CD4-positive, alpha-beta memory T cell (primary cell): Measurements from ENCODE around the gene MOB2. TPM values are rescaled to one million over a fixed set of nuclear protein-coding genes. Genes with fewer than 3 reads are reported as not detected.

Experiments used
- CTCF ChIA-PET: fragments of 350-600 bp; sonication (Branson Sonifier 250); formaldehyde crosslinking; loops from one replicate; lab custom pipeline; 2021; ENCODE audit warnings: inconsistent platforms; ENCODE audit not compliant: partially characterized antibody; lab: Charles Lee
- POLR2A ChIA-PET: fragments of 350-600 bp; sonication (Branson Sonifier 250); formaldehyde crosslinking; loops from one replicate; lab custom pipeline; 2021; ENCODE audit not compliant: partially characterized antibody; lab: Charles Lee
- DNase-seq, 5 donors: peaks; one replicate each; pipeline versions ENCODE4 v3.0.0 to v3.0.0-alpha.2; 2020 to 2022; ENCODE audit warnings: mixed read lengths in 1 of 5
- H3K27ac ChIP-seq: one replicate; pipeline ENCODE4 v1.7.0; 2013; ENCODE audit warnings: low read depth, low read length
- H3K27me3 ChIP-seq: 2 replicates; pipeline ENCODE4 v1.7.0; 2013; ENCODE audit warnings: mild to moderate bottlenecking, low read length, moderate library complexity; ENCODE audit not compliant: insufficient read depth
- H3K36me3 ChIP-seq: 2 replicates; pipeline ENCODE4 v1.7.0; 2013; ENCODE audit warnings: mild to moderate bottlenecking, low read length, moderate library complexity; ENCODE audit not compliant: insufficient read depth
- H3K4me1 ChIP-seq: 2 replicates; pipeline ENCODE4 v1.7.0; 2013; ENCODE audit warnings: mild to moderate bottlenecking, low read length, moderate library complexity; ENCODE audit not compliant: insufficient read depth
- H3K4me3 ChIP-seq, 2 donors: one replicate each; pipeline ENCODE4 v1.7.0; 2013; ENCODE audit warnings: low read length in 2 of 2, mild to moderate bottlenecking in 1 of 2
- H3K9me3 ChIP-seq, 2 donors: one replicate each; pipeline ENCODE4 v1.7.0; 2013; ENCODE audit warnings: low read length in 2 of 2, control low read depth in 1 of 2; ENCODE audit not compliant: control insufficient read depth in 1 of 2
- H3K27ac Mint-ChIP-seq, 7 donors: one replicate each; pipeline ENCODE4 v1.8.0; 2020 to 2021; ENCODE audit warnings: mixed read lengths in 7 of 7, mild to moderate bottlenecking in 6 of 7, inconsistent platforms in 3 of 7, moderate library complexity in 3 of 7
- H3K27me3 Mint-ChIP-seq, 2 donors: one replicate each; pipeline ENCODE4 v1.8.0; 2020 to 2021; ENCODE audit warnings: mixed read lengths in 2 of 2
- H3K36me3 Mint-ChIP-seq, 2 donors: one replicate each; pipeline ENCODE4 v1.8.0; 2020 to 2021; ENCODE audit warnings: mixed read lengths in 2 of 2, inconsistent platforms in 1 of 2, mild to moderate bottlenecking in 1 of 2
- H3K4me1 Mint-ChIP-seq, 4 donors: one replicate each; pipeline ENCODE4 v1.8.0; 2020 to 2021; ENCODE audit warnings: mixed read lengths in 4 of 4, mild to moderate bottlenecking in 1 of 4
- H3K4me3 Mint-ChIP-seq, 8 donors: one replicate each; pipeline ENCODE4 v1.8.0; 2020 to 2021; ENCODE audit warnings: mixed read lengths in 8 of 8, mild to moderate bottlenecking in 7 of 8, moderate library complexity in 6 of 8, inconsistent platforms in 3 of 8
- H3K9me3 Mint-ChIP-seq, 8 donors: one replicate each; pipeline ENCODE4 v1.8.0; 2020 to 2021; ENCODE audit warnings: mixed read lengths in 8 of 8, mild to moderate bottlenecking in 5 of 8, inconsistent platforms in 3 of 8, moderate library complexity in 1 of 8
- intact Hi-C: fragments of 100-400 bp; cut with micrococcal nuclease; formaldehyde crosslinking; loops from one replicate; pipeline ENCODE4 v1.15.1; 2023
- polyA plus RNA-seq, 2 donors: library from polyadenylated mRNA; unstranded; fragments of 300-500 nt; fragmentation: Illumina TruSeq; gene quantifications; one replicate each; pipeline ENCODE4 v1.2.3, GENCODE V29; 2021
- total RNA-seq, 2 experiments: library from RNA; stranded (reverse); gene quantifications; one replicate each; pipeline ENCODE4 v1.2.3, GENCODE V29; 2021

The MOB2 gene
- total and polyA plus RNA-seq, 4 experiments from 2014 or later = 48.8 to 74.1 (median 70.1) TPM

DNA sequence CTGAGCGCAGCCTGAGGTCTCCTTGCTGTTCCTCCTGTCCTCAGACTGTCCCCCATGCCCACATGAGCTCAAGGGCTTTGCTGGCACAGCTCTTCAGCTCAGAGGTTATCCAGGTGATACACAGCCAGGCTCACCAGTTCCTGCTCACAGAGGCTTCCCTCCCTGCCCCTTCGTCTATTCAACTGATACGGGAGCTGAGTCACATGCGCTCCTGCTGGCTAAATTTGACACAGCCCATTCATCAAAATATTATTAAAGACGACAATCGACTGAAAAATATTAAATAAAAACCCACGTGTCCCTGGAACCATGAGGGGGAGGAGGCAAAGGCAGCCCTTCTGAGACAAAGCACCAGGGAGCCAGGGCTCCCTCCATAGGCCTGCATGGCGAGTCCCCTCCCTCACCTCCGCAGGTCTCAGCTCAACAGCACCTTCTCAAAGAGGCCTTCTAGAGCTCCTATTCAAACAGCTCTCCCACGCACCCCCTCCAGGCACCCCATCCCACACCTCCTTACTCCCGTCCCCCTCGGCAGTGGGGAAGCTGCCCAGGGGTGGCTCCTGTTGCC, 45.0 kb upstream of the MOB2 start:
- Histone ChIP-seq H3K27me3 (no peaks in the 10 kb centered on the region), H3K27ac (no peak overlapping the region), H3K4me3 (no peak overlapping the region), H3K36me3 (peaks cover 26% of the 10 kb centered on the region), H3K9me3 (no peaks in the 10 kb centered on the region), H3K4me1 (peaks cover 78% of the 10 kb centered on the region)
- Mint-ChIP-seq H3K9me3 (no peaks in the 10 kb centered on the region), H3K4me3 (peak overlapping the region in 1 of 8 donors; percentile 17), H3K27ac (peak overlapping the region in 4 of 7 donors; percentile 37 to 88 (median 59)), H3K27me3 (no peaks in the 10 kb centered on the region), H3K36me3 (peaks cover 9 to 20% of the 10 kb centered on the region in 2 donors), H3K4me1 (peaks cover 29 to 87% (median 42%) of the 10 kb centered on the region in 4 donors)
- no peak for DNase-seq
- intact Hi-C loops = no loop called here
- ChIA-PET CTCF (interaction anchor here (0.7 to 1.0 kb wide), 2 partner anchors 17 to 64 kb away, joined by 3 to 4 read pairs; no protein-coding TSS in a partner anchor), POLR2A (no interaction called here)

GRCh38 chr11:1530686-1531448, 44.3 kb upstream of the MOB2 start:
- Histone ChIP-seq H3K4me1 (peaks cover 78% of the 10 kb centered on the region), H3K36me3 (peaks cover 25% of the 10 kb centered on the region), H3K27me3 (no peaks in the 10 kb centered on the region), H3K9me3 (no peaks in the 10 kb centered on the region), H3K27ac (no peak overlapping the region), H3K4me3 (no peak overlapping the region)
- POLR2A ChIA-PET = no interaction called here
- H3K9me3 Mint-ChIP-seq = no peaks in the 10 kb centered on the region
- intact Hi-C loops = no loop called here
- H3K27ac Mint-ChIP-seq = peak overlapping the region in 4 of 7 donors; percentile 27 to 88 (median 59)
- H3K36me3 Mint-ChIP-seq = peaks cover 9 to 20% of the 10 kb centered on the region in 2 donors
- H3K27me3 Mint-ChIP-seq = no peaks in the 10 kb centered on the region
- peaks cover 31 to 87% (median 41%) of the 10 kb centered on the region in 4 donors for H3K4me1 Mint-ChIP-seq
- peak overlapping the region in 1 of 8 donors; percentile 22 for H3K4me3 Mint-ChIP-seq
- CTCF ChIA-PET = interaction anchor here (1.0 kb wide), 1 partner anchor 64 kb away, joined by 4 read pairs; no protein-coding TSS in a partner anchor
- DNase-seq = no peak

DNA sequence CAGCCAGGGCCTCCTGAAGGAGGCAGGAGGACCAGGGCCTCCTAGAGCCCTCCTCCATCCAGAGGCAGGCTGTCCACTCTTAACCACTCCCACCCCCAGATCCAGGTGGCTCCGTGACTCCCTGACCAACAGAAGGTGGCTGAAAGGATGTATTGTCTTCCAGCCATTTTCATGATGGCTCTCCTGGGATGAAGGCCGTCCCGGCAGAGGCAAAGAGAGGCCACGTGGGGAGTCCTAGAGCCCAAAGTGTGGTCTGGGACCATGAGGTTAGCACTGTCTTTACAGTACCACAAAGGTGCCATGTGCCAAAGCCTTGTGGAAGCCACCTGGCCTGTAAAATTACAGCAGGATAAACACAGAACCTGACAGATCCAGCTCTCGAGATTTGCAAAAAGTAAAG, 43.2 kb upstream of the MOB2 start:
- H3K27ac Mint-ChIP-seq = peak overlapping the region in 1 of 7 donors; percentile 56
- Histone ChIP-seq H3K4me3 (no peak overlapping the region), H3K9me3 (no peaks in the 10 kb centered on the region), H3K27me3 (no peaks in the 10 kb centered on the region), H3K27ac (no peak overlapping the region), H3K36me3 (peaks cover 15% of the 10 kb centered on the region), H3K4me1 (peaks cover 72% of the 10 kb centered on the region)
- no peaks in the 10 kb centered on the region for H3K27me3 Mint-ChIP-seq
- peaks cover 9 to 13% of the 10 kb centered on the region in 2 donors for H3K36me3 Mint-ChIP-seq
- H3K4me1 Mint-ChIP-seq = peaks cover 23 to 84% (median 40%) of the 10 kb centered on the region in 4 donors
- no peaks in the 10 kb centered on the region for H3K9me3 Mint-ChIP-seq
- no peak for DNase-seq
- POLR2A ChIA-PET = no interaction called here
- intact Hi-C loops = no loop called here
- no peak overlapping the region for H3K4me3 Mint-ChIP-seq
- CTCF ChIA-PET = interaction anchor here (0.7 kb wide), 1 partner anchor 65 kb away, joined by 3 read pairs; no protein-coding TSS in a partner anchor

GRCh38 chr11:1529286-1529685, 42.7 kb upstream of the MOB2 start:
- peaks cover 7 to 11% of the 10 kb centered on the region in 2 donors for H3K36me3 Mint-ChIP-seq
- H3K4me1 Mint-ChIP-seq = peaks cover 22 to 81% (median 38%) of the 10 kb centered on the region in 4 donors
- H3K27ac Mint-ChIP-seq = peak overlapping the region in 2 of 7 donors; percentile 2 to 56
- DNase-seq = no peak
- H3K27ac ChIP-seq = no peak overlapping the region
- peaks cover 10% of the 10 kb centered on the region for H3K36me3 ChIP-seq
- no peaks in the 10 kb centered on the region for H3K27me3 Mint-ChIP-seq
- intact Hi-C loops = no loop called here
- CTCF ChIA-PET = interaction anchor here (0.7 kb wide), 1 partner anchor 66 kb away, joined by 3 read pairs; no protein-coding TSS in a partner anchor
- peaks cover 67% of the 10 kb centered on the region for H3K4me1 ChIP-seq
- POLR2A ChIA-PET = interaction anchor here (0.6 kb wide), 1 partner anchor 1245 kb away, joined by 3 read pairs; no protein-coding TSS in a partner anchor
- no peaks in the 10 kb centered on the region for H3K27me3 ChIP-seq
- no peaks in the 10 kb centered on the region for H3K9me3 ChIP-seq
- no peak overlapping the region for H3K4me3 ChIP-seq
- no peaks in the 10 kb centered on the region for H3K9me3 Mint-ChIP-seq
- H3K4me3 Mint-ChIP-seq = peak overlapping the region in 1 of 8 donors; percentile 31

DNA sequence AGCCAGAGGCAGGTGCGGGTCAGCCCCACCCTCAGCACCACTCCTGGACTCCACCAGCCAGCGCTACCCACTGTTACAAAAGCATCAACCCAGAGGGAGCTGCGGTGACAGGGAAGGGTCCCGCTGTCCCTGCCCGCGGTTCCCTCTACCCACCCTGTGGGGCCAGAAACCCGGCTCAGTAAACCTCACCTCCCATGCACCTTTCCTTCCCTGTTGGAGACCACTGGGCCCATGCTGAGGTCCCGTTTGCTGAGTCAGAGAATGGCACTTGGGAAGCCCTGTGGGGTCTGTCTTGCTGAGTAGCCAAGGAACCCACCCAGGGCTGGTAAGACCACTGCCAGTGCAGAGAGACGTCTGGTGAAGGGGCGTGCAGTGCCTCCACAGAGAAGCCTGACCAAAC, 42.1 kb upstream of the MOB2 start:
- Mint-ChIP-seq H3K9me3 (no peaks in the 10 kb centered on the region), H3K36me3 (peaks cover 6 to 13% of the 10 kb centered on the region in 2 donors), H3K4me1 (peaks cover 24 to 83% (median 40%) of the 10 kb centered on the region in 4 donors), H3K27me3 (no peaks in the 10 kb centered on the region), H3K27ac (peak overlapping the region in 1 of 7 donors; percentile 4), H3K4me3 (no peak overlapping the region)
- ChIA-PET CTCF (no interaction called here), POLR2A (interaction anchor here (0.6 kb wide), 1 partner anchor 1245 kb away, joined by 3 read pairs; no protein-coding TSS in a partner anchor)
- Histone ChIP-seq H3K36me3 (peaks cover 10% of the 10 kb centered on the region), H3K9me3 (no peaks in the 10 kb centered on the region), H3K4me1 (peaks cover 69% of the 10 kb centered on the region), H3K27me3 (no peaks in the 10 kb centered on the region), H3K27ac (no peak overlapping the region), H3K4me3 (no peak overlapping the region)
- intact Hi-C loops = no loop called here
- no peak for DNase-seq

GRCh38 chr11:1526785-1527184, 40.2 kb upstream of the MOB2 start:
- no peaks in the 10 kb centered on the region for H3K9me3 Mint-ChIP-seq
- Histone ChIP-seq H3K36me3 (no peaks in the 10 kb centered on the region), H3K27me3 (no peaks in the 10 kb centered on the region), H3K9me3 (no peaks in the 10 kb centered on the region), H3K4me3 (no peak overlapping the region), H3K27ac (no peak overlapping the region), H3K4me1 (peaks cover 58% of the 10 kb centered on the region)
- intact Hi-C loops = no loop called here
- POLR2A ChIA-PET = no interaction called here
- peaks cover 27 to 82% (median 45%) of the 10 kb centered on the region in 4 donors for H3K4me1 Mint-ChIP-seq
- H3K4me3 Mint-ChIP-seq = no peak overlapping the region
- CTCF ChIA-PET = interaction anchor here (1.7 kb wide), 1 partner anchor 12 kb away, joined by 4 read pairs; no protein-coding TSS in a partner anchor
- no peaks in the 10 kb centered on the region for H3K27me3 Mint-ChIP-seq
- H3K27ac Mint-ChIP-seq = peak overlapping the region in 1 of 7 donors; percentile 76
- H3K36me3 Mint-ChIP-seq = peaks cover 0 to 12% of the 10 kb centered on the region in 2 donors
- DNase-seq = no peak

GRCh38 chr11:1523779-1524178, 37.2 kb upstream of the MOB2 start:
- Mint-ChIP-seq H3K4me3 (no peak overlapping the region), H3K27ac (no peak overlapping the region), H3K36me3 (peaks cover 4 to 10% of the 10 kb centered on the region in 2 donors), H3K4me1 (peaks cover 38 to 84% (median 54%) of the 10 kb centered on the region in 4 donors), H3K9me3 (no peaks in the 10 kb centered on the region), H3K27me3 (no peaks in the 10 kb centered on the region)
- POLR2A ChIA-PET = interaction anchor here (0.5 kb wide), 1 partner anchor 14 kb away, joined by 3 read pairs; no protein-coding TSS in a partner anchor
- H3K27me3 ChIP-seq = no peaks in the 10 kb centered on the region
- H3K36me3 ChIP-seq = no peaks in the 10 kb centered on the region
- no peaks in the 10 kb centered on the region for H3K9me3 ChIP-seq
- DNase-seq = no peak
- peaks cover 47% of the 10 kb centered on the region for H3K4me1 ChIP-seq
- intact Hi-C loops = no loop called here
- no peak overlapping the region for H3K4me3 ChIP-seq
- CTCF ChIA-PET = interaction anchor here (2.0 kb wide), 1 partner anchor 9 kb away, joined by 6 read pairs; no protein-coding TSS in a partner anchor
- H3K27ac ChIP-seq = no peak overlapping the region
